ENCODE measurements around the gene SMPD3. TPM values are rescaled to one million over a fixed set of nuclear protein-coding genes. Genes with fewer than 3 reads are reported as not detected.

The SMPD3 gene
- polyA plus RNA-seq, 1 experiment: 0.27 TPM

DNA sequence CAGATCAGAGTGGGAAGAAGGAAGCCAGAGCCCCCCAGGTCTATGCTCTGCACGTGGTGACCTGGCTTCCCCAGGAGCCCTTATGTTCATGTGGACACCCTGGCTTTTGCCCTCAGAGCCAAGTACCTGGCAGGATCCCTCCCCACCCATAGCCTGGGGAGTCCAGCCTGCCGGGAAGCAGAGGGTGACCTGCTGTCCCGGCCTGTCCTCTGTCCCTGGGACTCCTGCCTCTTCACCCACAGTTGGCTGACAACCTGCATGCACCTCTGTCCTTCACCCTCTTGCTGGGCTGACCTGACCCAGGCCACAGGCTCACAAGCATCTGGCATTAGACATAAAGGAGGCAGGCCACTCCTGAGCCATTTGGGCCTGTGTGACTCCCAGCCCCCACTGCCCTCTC is 60.2 kb downstream of the SMPD3 start:
- TF ChIP-seq CTCF (IDR thresholded peaks at IDR 0.05; ENCODE audit: insufficient read depth, low read depth, low read length): no peak
- Histone ChIP-seq H3K36me3 (ENCODE audit: control insufficient read depth, insufficient read depth, low read length) (no peaks in the 10 kb centered on the region), H3K4me3 (ENCODE audit: low read depth, low read length) (no peak overlapping the region), H3K27me3 (ENCODE audit: control insufficient read depth, insufficient read depth, low read length) (peaks cover 11% of the 10 kb centered on the region)
- CTCF ChIA-PET: interaction anchor here (1.6 kb wide), 1 partner anchor 10 kb away, joined by 5 read pairs; no protein-coding TSS in a partner anchor
- POLR2A ChIA-PET: no interaction called here
- no peak for DNase-seq (ENCODE audit: low read depth)

DNA sequence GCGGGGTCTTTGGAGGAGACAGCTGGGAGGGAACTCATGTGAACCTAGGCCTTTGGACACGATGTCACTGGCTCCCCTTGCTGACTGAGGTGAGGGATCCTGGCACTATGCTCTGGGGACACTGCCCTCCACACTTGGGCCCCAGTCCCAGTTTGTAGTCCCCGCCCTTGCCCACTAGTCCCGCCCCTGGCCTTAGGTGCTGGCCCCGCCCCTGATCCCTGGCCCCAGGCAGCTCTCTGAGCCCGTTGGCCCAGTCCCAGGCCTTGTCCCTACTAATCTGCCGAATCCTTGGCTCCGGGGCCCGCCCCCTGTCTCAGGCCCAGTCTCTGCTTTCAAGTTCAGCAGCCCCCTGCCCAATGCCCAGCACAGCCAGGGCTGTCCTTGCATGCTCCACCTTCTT is 61.0 kb downstream of the SMPD3 start:
- no peak overlapping the region for H3K4me3 ChIP-seq (ENCODE audit: low read depth, low read length)
- no peak for TF ChIP-seq CTCF (IDR thresholded peaks at IDR 0.05; ENCODE audit: insufficient read depth, low read depth, low read length)
- H3K27me3 ChIP-seq (ENCODE audit: control insufficient read depth, insufficient read depth, low read length): peaks cover 9% of the 10 kb centered on the region
- POLR2A ChIA-PET: no interaction called here
- CTCF ChIA-PET: interaction anchor here (1.6 to 4.0 kb wide), 2 partner anchors 9 kb away, joined by 5 to 25 read pairs; no protein-coding TSS in a partner anchor
- H3K36me3 ChIP-seq (ENCODE audit: control insufficient read depth, insufficient read depth, low read length): no peaks in the 10 kb centered on the region
- DNase-seq (ENCODE audit: low read depth): no peak

DNA sequence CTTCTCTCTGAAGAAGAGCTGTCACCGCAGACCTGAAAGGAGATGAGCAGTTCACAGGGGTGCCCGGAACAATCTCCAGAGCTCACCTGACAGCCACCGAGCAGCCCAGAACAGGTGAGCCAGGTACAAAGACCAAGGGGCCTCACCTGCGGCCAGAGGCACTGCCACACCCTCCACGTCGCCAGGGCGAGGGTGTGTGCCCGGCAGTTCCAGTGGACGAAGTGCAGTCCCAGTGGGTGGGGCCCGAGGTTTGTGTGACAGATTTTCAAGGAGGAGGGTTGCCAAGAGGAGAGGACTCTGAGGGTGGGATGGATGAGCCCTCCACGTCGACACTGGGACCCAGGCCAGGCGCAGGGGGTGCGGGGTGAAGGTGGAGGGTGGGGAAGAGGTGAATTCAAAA is 61.7 kb downstream of the SMPD3 start:
- no peak for TF ChIP-seq CTCF (IDR thresholded peaks at IDR 0.05; ENCODE audit: insufficient read depth, low read depth, low read length)
- POLR2A ChIA-PET: no interaction called here
- CTCF ChIA-PET: interaction anchor here (0.9 to 4.0 kb wide), 4 partner anchors 8 to 124 kb away, joined by 3 to 25 read pairs (median 8); no protein-coding TSS in a partner anchor
- no peak for DNase-seq (ENCODE audit: low read depth)
- no peaks in the 10 kb centered on the region for H3K36me3 ChIP-seq (ENCODE audit: control insufficient read depth, insufficient read depth, low read length)
- peaks cover 9% of the 10 kb centered on the region for H3K27me3 ChIP-seq (ENCODE audit: control insufficient read depth, insufficient read depth, low read length)
- H3K4me3 ChIP-seq (ENCODE audit: low read depth, low read length): no peak overlapping the region

- no peak for DNase-seq (ENCODE audit: low read depth)
- POLR2A ChIA-PET: no interaction called here
- Histone ChIP-seq H3K4me3 (ENCODE audit: low read depth, low read length) (no peak overlapping the region), H3K27me3 (ENCODE audit: control insufficient read depth, insufficient read depth, low read length) (peaks cover 9% of the 10 kb centered on the region), H3K36me3 (ENCODE audit: control insufficient read depth, insufficient read depth, low read length) (no peaks in the 10 kb centered on the region)
- no peak for TF ChIP-seq CTCF (IDR thresholded peaks at IDR 0.05; ENCODE audit: insufficient read depth, low read depth, low read length)
- CTCF ChIA-PET: interaction anchor here (1.3 to 4.0 kb wide), 3 partner anchors 11 to 125 kb away, joined by 3 to 25 read pairs (median 12); no protein-coding TSS in a partner anchor
These were observed 62.9 kb downstream of the SMPD3 start for GRCh38 chr16:68385371-68385770.

DNA sequence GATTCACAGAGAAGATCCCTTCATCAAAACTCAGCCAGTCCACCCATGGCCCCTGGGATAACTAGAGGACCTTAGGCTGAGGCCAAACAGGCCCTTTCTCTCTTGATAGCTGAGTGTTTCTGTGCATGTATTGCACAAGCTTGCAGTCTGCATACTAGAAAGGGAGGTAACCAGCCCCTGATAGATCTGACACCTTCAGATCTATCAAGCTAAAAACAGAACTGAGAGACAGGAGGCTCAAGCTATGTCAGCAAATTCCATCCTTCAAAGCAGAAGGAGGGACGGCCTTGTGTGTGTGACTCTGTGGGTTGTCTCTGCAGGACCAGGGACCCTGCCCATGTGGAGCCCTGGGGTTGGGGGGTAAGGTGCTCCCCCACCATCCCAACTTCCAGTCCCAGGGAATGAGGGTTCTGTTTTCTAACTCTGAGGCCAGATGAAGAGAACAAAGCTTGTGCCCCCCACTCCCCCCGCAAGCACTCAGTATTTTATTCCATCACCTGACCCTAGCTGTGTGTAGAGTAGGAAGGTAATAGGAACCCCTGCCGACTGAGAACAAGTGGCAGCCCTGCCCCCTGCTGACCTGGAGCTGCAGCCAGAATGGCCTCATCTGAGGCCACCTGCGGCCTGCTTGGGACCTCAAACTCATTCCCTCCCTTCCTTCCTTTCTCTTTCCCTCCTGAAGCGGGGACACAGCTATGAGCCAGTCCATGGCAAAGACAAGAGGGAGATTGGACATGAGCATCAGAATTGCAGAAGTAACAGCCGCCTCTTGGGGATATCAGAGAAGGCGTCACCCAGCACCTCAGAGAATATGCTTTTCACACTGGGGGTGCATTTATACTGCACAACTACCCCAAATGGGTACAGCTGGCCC is 63.8 kb downstream of the SMPD3 start:
- no peak for DNase-seq (ENCODE audit: low read depth)
- H3K4me3 ChIP-seq (ENCODE audit: low read depth, low read length): no peak overlapping the region
- no peaks in the 10 kb centered on the region for H3K36me3 ChIP-seq (ENCODE audit: control insufficient read depth, insufficient read depth, low read length)
- ChIA-PET POLR2A (no interaction called here), CTCF (interaction anchor here (0.9 to 4.0 kb wide), 6 partner anchors 9 to 126 kb away, joined by 3 to 25 read pairs (median 4); no protein-coding TSS in a partner anchor)
- peaks cover 12% of the 10 kb centered on the region for H3K27me3 ChIP-seq (ENCODE audit: control insufficient read depth, insufficient read depth, low read length)
- TF ChIP-seq CTCF (IDR thresholded peaks at IDR 0.05; ENCODE audit: insufficient read depth, low read depth, low read length): no peak
